ENCODE results near the gene SLC44A1. TPM values are rescaled to one million over a fixed set of nuclear protein-coding genes. Genes with fewer than 3 reads are reported as not detected.

The SLC44A1 gene
- total RNA-seq, 2 experiments from 2014 or later = 26.6 to 71.6 TPM

DNA sequence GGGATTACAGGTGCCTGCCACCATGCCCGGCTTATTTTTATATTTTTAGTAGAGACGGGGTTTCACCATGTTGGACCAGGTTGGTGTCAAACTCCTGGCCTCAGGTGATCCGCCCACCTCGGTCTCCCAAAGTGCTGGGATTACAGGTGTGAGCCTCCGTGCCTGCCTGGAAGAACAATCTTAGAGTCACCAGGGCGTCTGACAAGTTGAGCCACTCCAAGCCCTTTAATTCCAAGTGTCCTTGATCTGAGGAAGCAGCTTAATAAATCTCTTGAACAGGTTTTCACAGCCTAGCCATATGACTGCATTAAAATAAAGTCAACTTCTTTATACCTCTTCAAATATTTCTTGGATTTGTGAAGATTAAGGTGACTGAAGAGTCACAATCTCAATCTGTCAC, 31.5 kb downstream of the SLC44A1 start:
- Histone ChIP-seq H3K36me3 (ENCODE audit: insufficient read depth, low read length) (peaks cover 10% of the 10 kb centered on the region), H3K4me2 (ENCODE audit: low read length) (no peak overlapping the region), H3K4me3 (ENCODE audit: low read depth, low read length, poor library complexity, severe bottlenecking) (no peak overlapping the region), H3K27ac (ENCODE audit: low read depth, low read length, poor library complexity, severe bottlenecking) (no peak overlapping the region), H3K4me1 (ENCODE audit: insufficient read depth, low read length, poor library complexity, severe bottlenecking) (no peaks in the 10 kb centered on the region), H4K20me1 (ENCODE audit: insufficient read depth, low read length) (0 out of 2 replicates have a peak, but pooled peaks cover 5% of the 10 kb centered on the region), H3K9me3 (ENCODE audit: low read length) (no peaks in the 10 kb centered on the region), H3K9me2 (ENCODE audit: insufficient read depth, low read length) (no peaks in the 10 kb centered on the region), H2AFZ (ENCODE audit: low read length) (no peak overlapping the region), H3K79me2 (ENCODE audit: insufficient read depth, low read depth, low read length) (peaks cover 24% of the 10 kb centered on the region; the same call in 1 of the 2 replicates)
- intact Hi-C loops (cut with micrococcal nuclease; ENCODE audit: unreplicated experiment) = no loop called here
- no TSS peak for BruUV-seq (replicated peaks)
- POLR2A ChIA-PET = interaction anchor here (0.6 to 2.4 kb wide), 5 partner anchors 8 to 85 kb away, joined by 4 to 11 read pairs (median 8); no protein-coding TSS in a partner anchor
- DNase-seq (ENCODE audit: low spot score) = no peak
- TF ChIP-seq, protein P1, sequence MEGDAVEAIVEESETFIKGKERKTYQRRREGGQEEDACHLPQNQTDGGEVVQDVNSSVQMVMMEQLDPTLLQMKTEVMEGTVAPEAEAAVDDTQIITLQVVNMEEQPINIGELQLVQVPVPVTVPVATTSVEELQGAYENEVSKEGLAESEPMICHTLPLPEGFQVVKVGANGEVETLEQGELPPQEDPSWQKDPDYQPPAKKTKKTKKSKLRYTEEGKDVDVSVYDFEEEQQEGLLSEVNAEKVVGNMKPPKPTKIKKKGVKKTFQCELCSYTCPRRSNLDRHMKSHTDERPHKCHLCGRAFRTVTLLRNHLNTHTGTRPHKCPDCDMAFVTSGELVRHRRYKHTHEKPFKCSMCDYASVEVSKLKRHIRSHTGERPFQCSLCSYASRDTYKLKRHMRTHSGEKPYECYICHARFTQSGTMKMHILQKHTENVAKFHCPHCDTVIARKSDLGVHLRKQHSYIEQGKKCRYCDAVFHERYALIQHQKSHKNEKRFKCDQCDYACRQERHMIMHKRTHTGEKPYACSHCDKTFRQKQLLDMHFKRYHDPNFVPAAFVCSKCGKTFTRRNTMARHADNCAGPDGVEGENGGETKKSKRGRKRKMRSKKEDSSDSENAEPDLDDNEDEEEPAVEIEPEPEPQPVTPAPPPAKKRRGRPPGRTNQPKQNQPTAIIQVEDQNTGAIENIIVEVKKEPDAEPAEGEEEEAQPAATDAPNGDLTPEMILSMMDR (conservative IDR thresholded peaks at IDR 0.05; ENCODE audit: low read length) = no peak
- no peak for TF ChIP-seq EZH2phosphoT487 (IDR thresholded peaks at IDR 0.05; ENCODE audit: borderline replicate concordance, low read depth, low read length)
- CTCF ChIA-PET (ENCODE audit: unreplicated experiment) = no interaction called here

DNA sequence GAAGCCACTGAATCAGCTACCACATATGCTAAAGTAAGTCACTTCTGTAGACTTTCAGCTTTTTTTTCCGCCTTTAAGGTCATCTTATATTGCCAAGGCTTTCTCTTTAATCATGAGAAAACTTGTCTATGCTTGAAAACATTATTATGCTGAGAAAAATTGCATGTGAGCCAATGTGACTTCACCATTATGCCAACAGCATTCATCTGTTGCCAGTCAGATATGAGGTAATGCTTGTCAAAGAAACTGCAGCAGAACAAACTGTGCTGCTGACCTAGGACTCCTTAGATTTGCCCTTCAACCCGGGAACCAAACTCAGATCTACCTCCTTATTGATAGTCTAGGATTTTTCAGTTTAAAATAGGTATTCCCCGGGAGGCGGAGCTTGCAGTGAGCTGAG, 34.3 kb downstream of the SLC44A1 start:
- Histone ChIP-seq H3K4me1 (ENCODE audit: insufficient read depth, low read length, poor library complexity, severe bottlenecking) (no peaks in the 10 kb centered on the region), H3K4me2 (ENCODE audit: low read length) (no peak overlapping the region), H3K36me3 (ENCODE audit: insufficient read depth, low read length) (peaks cover 5% of the 10 kb centered on the region), H3K9me3 (ENCODE audit: low read length) (no peaks in the 10 kb centered on the region), H4K20me1 (ENCODE audit: insufficient read depth, low read length) (0 out of 2 replicates have a peak, but pooled peaks cover 5% of the 10 kb centered on the region), H3K9me2 (ENCODE audit: insufficient read depth, low read length) (no peaks in the 10 kb centered on the region), H3K79me2 (ENCODE audit: insufficient read depth, low read depth, low read length) (peaks cover 20% of the 10 kb centered on the region; the same call in 1 of the 2 replicates), H3K4me3 (ENCODE audit: low read depth, low read length, poor library complexity, severe bottlenecking) (no peak overlapping the region), H2AFZ (ENCODE audit: low read length) (no peak overlapping the region), H3K27ac (ENCODE audit: low read depth, low read length, poor library complexity, severe bottlenecking) (no peak overlapping the region)
- TF ChIP-seq, protein P1 (conservative IDR thresholded peaks at IDR 0.05; ENCODE audit: low read length) = no peak
- TF ChIP-seq EZH2phosphoT487 (IDR thresholded peaks at IDR 0.05; ENCODE audit: borderline replicate concordance, low read depth, low read length) = no peak
- POLR2A ChIA-PET = interaction anchor here (0.6 to 1.1 kb wide), 6 partner anchors 10 to 355 kb away, joined by 3 to 6 read pairs (median 4); no protein-coding TSS in a partner anchor
- CTCF ChIA-PET (ENCODE audit: unreplicated experiment) = no interaction called here
- intact Hi-C loops (cut with micrococcal nuclease; ENCODE audit: unreplicated experiment) = no loop called here
- DNase-seq (ENCODE audit: low spot score) = no peak
- no TSS peak for BruUV-seq (replicated peaks)

DNA sequence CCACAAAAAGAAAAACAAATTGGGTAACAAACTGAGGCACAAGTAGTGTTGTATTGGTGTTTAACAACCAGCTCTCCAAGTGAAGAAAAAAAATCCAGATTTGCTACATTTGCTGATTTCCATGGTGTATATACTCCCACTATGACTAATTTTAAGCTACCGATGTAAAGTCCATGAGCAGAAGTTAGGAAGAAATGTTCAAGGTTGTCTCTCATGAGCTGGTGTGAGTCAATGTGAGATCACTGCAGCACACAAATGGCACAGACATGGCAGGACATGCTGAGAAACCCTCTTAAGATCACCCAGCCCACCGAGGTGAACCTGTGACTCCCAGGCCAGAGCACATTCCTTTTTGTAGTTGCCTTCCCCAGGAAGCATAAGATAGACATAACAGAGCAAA, 36.2 kb downstream of the SLC44A1 start:
- no peak for DNase-seq (ENCODE audit: low spot score)
- Histone ChIP-seq H3K9me3 (ENCODE audit: low read length) (no peaks in the 10 kb centered on the region), H3K36me3 (ENCODE audit: insufficient read depth, low read length) (peaks cover 5% of the 10 kb centered on the region), H3K4me1 (ENCODE audit: insufficient read depth, low read length, poor library complexity, severe bottlenecking) (peaks cover 4% of the 10 kb centered on the region), H3K79me2 (ENCODE audit: insufficient read depth, low read depth, low read length) (peaks cover 18% of the 10 kb centered on the region; the same call in 1 of the 2 replicates), H2AFZ (ENCODE audit: low read length) (no peak overlapping the region), H3K9me2 (ENCODE audit: insufficient read depth, low read length) (no peaks in the 10 kb centered on the region), H4K20me1 (ENCODE audit: insufficient read depth, low read length) (no peaks in the 10 kb centered on the region), H3K4me3 (ENCODE audit: low read depth, low read length, poor library complexity, severe bottlenecking) (no peak overlapping the region), H3K27ac (ENCODE audit: low read depth, low read length, poor library complexity, severe bottlenecking) (no peak overlapping the region), H3K4me2 (ENCODE audit: low read length) (no peak overlapping the region)
- CTCF ChIA-PET (ENCODE audit: unreplicated experiment) = no interaction called here
- POLR2A ChIA-PET = interaction anchor here (0.8 to 1.0 kb wide), 3 partner anchors 15 to 28 kb away, joined by 3 to 4 read pairs (median 3); no protein-coding TSS in a partner anchor
- intact Hi-C loops (cut with micrococcal nuclease; ENCODE audit: unreplicated experiment) = no loop called here
- BruUV-seq (replicated peaks) = no TSS peak
- TF ChIP-seq, protein P1 (conservative IDR thresholded peaks at IDR 0.05; ENCODE audit: low read length) = no peak
- TF ChIP-seq EZH2phosphoT487 (IDR thresholded peaks at IDR 0.05; ENCODE audit: borderline replicate concordance, low read depth, low read length) = no peak

All from OCI-LY7 (cell line).